ENCODE measurements around the gene CFAP299.

The CFAP299 gene

DNA sequence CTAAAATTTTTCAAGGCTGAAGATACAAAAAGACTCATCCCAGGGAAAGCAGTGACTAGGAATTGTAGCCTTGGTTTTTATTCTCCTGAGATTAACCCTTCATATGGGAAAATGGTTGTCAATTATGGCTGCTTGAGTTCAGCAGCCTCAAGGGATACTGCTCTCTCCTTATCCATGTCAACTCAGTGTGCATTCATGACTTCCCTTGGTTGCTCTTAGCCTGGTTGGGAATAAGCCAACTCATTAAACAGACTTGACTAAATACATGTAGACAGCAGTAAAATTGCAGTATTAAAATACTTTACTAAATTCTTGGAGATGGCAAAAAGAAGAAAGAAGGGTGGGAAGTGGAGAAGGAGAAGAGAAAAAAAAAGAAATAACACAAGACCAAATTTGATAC is 650.5 kb downstream of the CFAP299 start:
- DNase-seq (ENCODE audit: low spot score): no peak
- TF ChIP-seq, protein P1, sequence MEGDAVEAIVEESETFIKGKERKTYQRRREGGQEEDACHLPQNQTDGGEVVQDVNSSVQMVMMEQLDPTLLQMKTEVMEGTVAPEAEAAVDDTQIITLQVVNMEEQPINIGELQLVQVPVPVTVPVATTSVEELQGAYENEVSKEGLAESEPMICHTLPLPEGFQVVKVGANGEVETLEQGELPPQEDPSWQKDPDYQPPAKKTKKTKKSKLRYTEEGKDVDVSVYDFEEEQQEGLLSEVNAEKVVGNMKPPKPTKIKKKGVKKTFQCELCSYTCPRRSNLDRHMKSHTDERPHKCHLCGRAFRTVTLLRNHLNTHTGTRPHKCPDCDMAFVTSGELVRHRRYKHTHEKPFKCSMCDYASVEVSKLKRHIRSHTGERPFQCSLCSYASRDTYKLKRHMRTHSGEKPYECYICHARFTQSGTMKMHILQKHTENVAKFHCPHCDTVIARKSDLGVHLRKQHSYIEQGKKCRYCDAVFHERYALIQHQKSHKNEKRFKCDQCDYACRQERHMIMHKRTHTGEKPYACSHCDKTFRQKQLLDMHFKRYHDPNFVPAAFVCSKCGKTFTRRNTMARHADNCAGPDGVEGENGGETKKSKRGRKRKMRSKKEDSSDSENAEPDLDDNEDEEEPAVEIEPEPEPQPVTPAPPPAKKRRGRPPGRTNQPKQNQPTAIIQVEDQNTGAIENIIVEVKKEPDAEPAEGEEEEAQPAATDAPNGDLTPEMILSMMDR (IDR thresholded peaks at IDR 0.05; ENCODE audit: extremely low read depth, insufficient read depth, missing control alignments): no peak
- in situ Hi-C loops (cut with MboI; ENCODE audit: low pct_unique_long_range_greater_than_20kb, low sequenced_read_pairs, unreplicated experiment): loop anchor here (10.0 kb wide), 1 partner anchor 621 kb away; no protein-coding TSS in a partner anchor

- TF ChIP-seq, protein P1 (IDR thresholded peaks at IDR 0.05; ENCODE audit: extremely low read depth, insufficient read depth, missing control alignments): peak; percentile 65
- peak; percentile 21 for DNase-seq (ENCODE audit: low spot score)
- in situ Hi-C loops (cut with MboI; ENCODE audit: low pct_unique_long_range_greater_than_20kb, low sequenced_read_pairs, unreplicated experiment): loop anchor here (10.0 kb wide), 1 partner anchor 625 kb away; no protein-coding TSS in a partner anchor
Measured at GRCh38 chr4:80989921-80990544, 654.5 kb downstream of the CFAP299 start.

GRCh38 chr4:80990851-80991250 is 655.3 kb downstream of the CFAP299 start:
- DNase-seq (ENCODE audit: low spot score): no peak
- TF ChIP-seq, protein P1 (IDR thresholded peaks at IDR 0.05; ENCODE audit: extremely low read depth, insufficient read depth, missing control alignments): no peak
- in situ Hi-C loops (cut with MboI; ENCODE audit: low pct_unique_long_range_greater_than_20kb, low sequenced_read_pairs, unreplicated experiment): no loop called here

- in situ Hi-C loops (cut with MboI; ENCODE audit: low pct_unique_long_range_greater_than_20kb, low sequenced_read_pairs, unreplicated experiment): no loop called here
- DNase-seq (ENCODE audit: low spot score): no peak
- TF ChIP-seq, protein P1 (IDR thresholded peaks at IDR 0.05; ENCODE audit: extremely low read depth, insufficient read depth, missing control alignments): no peak
Measured at GRCh38 chr4:80999943-81000342, 664.4 kb downstream of the CFAP299 start.

DNA sequence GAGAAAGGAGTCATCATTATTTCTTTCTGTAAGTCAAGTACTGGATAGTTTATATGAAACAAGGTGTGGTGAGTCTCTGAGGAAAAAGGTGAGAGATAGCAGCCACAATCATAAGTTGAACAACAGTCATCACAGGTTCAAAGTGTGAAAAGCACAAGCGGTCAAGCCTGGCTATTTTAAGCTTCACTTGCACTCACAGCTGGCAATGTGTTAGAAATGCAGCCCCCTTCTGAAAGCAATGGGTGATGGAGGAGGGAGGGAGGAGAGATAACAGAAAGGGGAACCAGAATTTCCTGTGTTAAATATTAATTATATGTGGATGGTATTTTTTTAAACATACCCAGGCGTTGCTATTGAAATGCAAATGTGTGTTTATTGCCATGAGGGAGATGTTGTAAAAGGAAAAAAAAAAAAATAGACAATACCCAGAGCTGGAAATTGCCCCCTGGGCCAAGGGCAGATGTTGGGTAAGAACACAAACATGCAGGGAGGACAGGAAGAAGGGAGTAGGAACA is 668.1 kb downstream of the CFAP299 start:
- TF ChIP-seq, protein P1 (IDR thresholded peaks at IDR 0.05; ENCODE audit: extremely low read depth, insufficient read depth, missing control alignments): no peak
- in situ Hi-C loops (cut with MboI; ENCODE audit: low pct_unique_long_range_greater_than_20kb, low sequenced_read_pairs, unreplicated experiment): no loop called here
- peak; percentile 5 for DNase-seq (ENCODE audit: low spot score)

- DNase-seq (ENCODE audit: low spot score): no peak
- TF ChIP-seq, protein P1 (IDR thresholded peaks at IDR 0.05; ENCODE audit: extremely low read depth, insufficient read depth, missing control alignments): no peak
- in situ Hi-C loops (cut with MboI; ENCODE audit: low pct_unique_long_range_greater_than_20kb, low sequenced_read_pairs, unreplicated experiment): no loop called here
Measured at GRCh38 chr4:81007417-81007816, 671.9 kb downstream of the CFAP299 start.

All from GM13977 (cell line).